ENCODE measurements around the gene PSD.

Gene PSD

DNA sequence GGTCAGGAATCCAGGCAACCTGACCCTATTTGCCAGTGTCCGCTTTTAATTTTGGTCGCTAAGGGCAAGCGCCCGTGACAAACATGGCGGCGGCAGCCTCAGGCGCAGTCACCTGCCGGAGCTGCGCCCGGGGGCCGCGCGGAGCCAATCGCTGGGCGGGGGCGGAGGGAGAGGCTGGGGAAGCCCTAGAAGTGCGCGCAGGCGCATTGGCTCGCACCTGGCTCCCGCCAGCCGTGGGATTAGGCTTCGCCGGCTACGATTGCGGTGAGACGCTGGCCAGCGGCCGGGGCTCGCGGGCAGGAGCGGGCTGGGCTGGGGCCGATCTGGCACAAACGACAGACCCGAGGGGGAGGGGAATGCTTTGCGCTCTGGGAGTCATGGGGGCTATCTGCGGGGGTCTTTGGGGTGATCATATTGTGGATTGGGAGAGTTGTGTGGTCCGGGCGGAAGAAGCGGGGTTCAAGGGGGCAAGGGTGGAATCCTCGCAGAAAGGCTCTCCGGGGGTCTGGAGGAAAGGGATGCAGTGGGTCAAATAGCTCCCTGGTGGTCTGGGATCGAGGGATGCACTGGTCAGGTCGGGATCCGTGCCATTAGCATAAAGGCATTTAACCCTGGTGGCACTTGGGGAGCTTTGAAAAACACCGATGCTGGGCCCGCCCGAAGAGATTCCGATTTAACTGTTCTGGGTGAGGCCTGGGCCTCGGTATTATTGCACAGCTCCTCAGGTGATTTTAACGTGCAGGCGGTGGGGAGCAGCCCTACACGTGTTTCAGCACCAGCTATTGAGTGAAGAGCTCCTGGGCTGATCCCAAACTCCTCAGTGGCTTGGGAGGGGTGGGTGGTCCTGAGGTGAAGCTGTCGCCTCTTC lies 42.8 kb upstream of the PSD start (continued):
- TF ChIP-seq ZNF2 (tag by site-specific recombination; IDR thresholded peaks at IDR 0.05) (no peak; the same call in none of the 2 replicates), ZNF747 (tag by site-specific recombination; IDR thresholded peaks at IDR 0.05) (no peak), ZNF362 (tag by site-specific recombination; IDR thresholded peaks at IDR 0.05) (no peak), GLIS1 (tag by site-specific recombination; IDR thresholded peaks at IDR 0.05) (peak; percentile 67), ZNF121 (tag by site-specific recombination; IDR thresholded peaks at IDR 0.05) (no peak), GLI4 (tag by site-specific recombination; IDR thresholded peaks at IDR 0.05) (peak; percentile 46; the same call in 1 of the 2 replicates), REST (tag by site-specific recombination; IDR thresholded peaks at IDR 0.05) (peak; percentile 92), ZSCAN16 (tag by site-specific recombination; IDR thresholded peaks at IDR 0.05) (no peak), ZFP41 (tag by site-specific recombination; IDR thresholded peaks at IDR 0.05; ENCODE audit: borderline replicate concordance) (no peak), ZBTB48 (tag by site-specific recombination; IDR thresholded peaks at IDR 0.05) (peak; percentile 40; the same call in 1 of the 2 replicates), ZNF214 (tag by site-specific recombination; IDR thresholded peaks at IDR 0.05; ENCODE audit: borderline replicate concordance) (no peak), ZNF473 (tag by site-specific recombination; IDR thresholded peaks at IDR 0.05) (no peak), AEBP2 (tag by site-specific recombination; IDR thresholded peaks at IDR 0.05; ENCODE audit: borderline replicate concordance) (no peak), ZNF174 (tag by site-specific recombination; IDR thresholded peaks at IDR 0.05) (no peak), ZBTB20 (tag by site-specific recombination; IDR thresholded peaks at IDR 0.05) (peak; percentile 97), OSR2 (tag by site-specific recombination; IDR thresholded peaks at IDR 0.05) (no peak), KLF8 (tag by site-specific recombination; IDR thresholded peaks at IDR 0.05) (peak; percentile 91), ZNF433 (tag by site-specific recombination; IDR thresholded peaks at IDR 0.05; ENCODE audit: low read depth) (no peak), ZNF155 (tag by site-specific recombination; IDR thresholded peaks at IDR 0.05) (no peak), ZFHX2 (tag by site-specific recombination; conservative IDR thresholded peaks at IDR 0.05) (peak; percentile 54; the same call in 1 of the 2 replicates), SCRT1 (tag by site-specific recombination; IDR thresholded peaks at IDR 0.05; ENCODE audit: borderline replicate concordance) (peak; percentile 97), PRDM10 (tag by site-specific recombination; IDR thresholded peaks at IDR 0.05) (peak; percentile 70), ZNF426 (tag by site-specific recombination; IDR thresholded peaks at IDR 0.05) (no peak), FEZF1 (tag by site-specific recombination; IDR thresholded peaks at IDR 0.05) (no peak), ZBTB8A (tag by site-specific recombination; IDR thresholded peaks at IDR 0.05) (peak; percentile 89), ZNF48 (tag by site-specific recombination; IDR thresholded peaks at IDR 0.05) (no peak), ZBTB7A (tag by site-specific recombination; IDR thresholded peaks at IDR 0.05; ENCODE audit: low read depth) (peak; percentile 46; the same call in 1 of the 2 replicates), KLF1 (tag by site-specific recombination; IDR thresholded peaks at IDR 0.05) (no peak), EGR2 (tag by site-specific recombination; IDR thresholded peaks at IDR 0.05; ENCODE audit: low read depth) (no peak)
- TF ChIP-seq, protein P1, sequence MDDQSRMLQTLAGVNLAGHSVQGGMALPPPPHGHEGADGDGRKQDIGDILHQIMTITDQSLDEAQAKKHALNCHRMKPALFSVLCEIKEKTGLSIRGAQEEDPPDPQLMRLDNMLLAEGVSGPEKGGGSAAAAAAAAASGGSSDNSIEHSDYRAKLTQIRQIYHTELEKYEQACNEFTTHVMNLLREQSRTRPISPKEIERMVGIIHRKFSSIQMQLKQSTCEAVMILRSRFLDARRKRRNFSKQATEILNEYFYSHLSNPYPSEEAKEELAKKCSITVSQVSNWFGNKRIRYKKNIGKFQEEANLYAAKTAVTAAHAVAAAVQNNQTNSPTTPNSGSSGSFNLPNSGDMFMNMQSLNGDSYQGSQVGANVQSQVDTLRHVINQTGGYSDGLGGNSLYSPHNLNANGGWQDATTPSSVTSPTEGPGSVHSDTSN (CRISPR knock-in tag; IDR thresholded peaks at IDR 0.05) = no peak

All from HEK293 (cell line).